ENCODE data around the gene GNG2. TPM values are rescaled to one million over a fixed set of nuclear protein-coding genes. Genes with fewer than 3 reads are reported as not detected.
A peak's percentile ranks its signal among the peaks of the same experiment; 100 is the strongest.

Gene GNG2
- total and polyA plus RNA-seq, 11 donors = 3.1 to 29.2 (median 7.0) TPM

DNA sequence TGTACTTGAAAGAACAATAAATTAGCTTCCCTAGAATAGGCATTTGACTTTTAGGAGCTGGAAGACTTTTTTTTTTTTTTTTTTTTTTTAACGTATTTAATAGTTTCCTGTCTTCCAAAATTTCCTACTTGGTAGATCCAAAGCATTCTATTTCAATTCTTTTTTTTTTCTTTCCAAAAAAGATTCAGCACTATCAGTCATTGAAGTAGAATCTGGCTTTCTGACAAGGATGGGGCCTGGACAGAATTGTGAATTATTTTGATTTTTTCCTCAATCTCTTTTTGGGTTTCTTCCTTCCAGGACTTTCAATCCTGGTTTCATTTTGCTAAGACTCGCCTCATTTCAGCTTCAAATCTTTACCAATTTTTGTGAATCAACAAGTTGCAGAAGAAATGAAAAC is 21.2 kb downstream of the GNG2 start:
- intact Hi-C loops (cut with DNase I) = no loop called here
- ATAC-seq (no peak), DNase-seq (no peak)
- H3K36me3 ChIP-seq = no peaks in the 10 kb centered on the region
- H3K27ac ChIP-seq = peak overlapping the region in 6 of 12 donors; percentile 16 to 46 (median 36)
- H3K4me1 ChIP-seq = peaks cover 0 to 39% (median 5%) of the 10 kb centered on the region in 12 donors
- 48 to 61% (median 48%) methylated on average over 2 of the region's 2 CpGs for WGBS, 4 donors
- no peaks in the 10 kb centered on the region for H3K9me3 ChIP-seq
- TF ChIP-seq, protein P1, sequence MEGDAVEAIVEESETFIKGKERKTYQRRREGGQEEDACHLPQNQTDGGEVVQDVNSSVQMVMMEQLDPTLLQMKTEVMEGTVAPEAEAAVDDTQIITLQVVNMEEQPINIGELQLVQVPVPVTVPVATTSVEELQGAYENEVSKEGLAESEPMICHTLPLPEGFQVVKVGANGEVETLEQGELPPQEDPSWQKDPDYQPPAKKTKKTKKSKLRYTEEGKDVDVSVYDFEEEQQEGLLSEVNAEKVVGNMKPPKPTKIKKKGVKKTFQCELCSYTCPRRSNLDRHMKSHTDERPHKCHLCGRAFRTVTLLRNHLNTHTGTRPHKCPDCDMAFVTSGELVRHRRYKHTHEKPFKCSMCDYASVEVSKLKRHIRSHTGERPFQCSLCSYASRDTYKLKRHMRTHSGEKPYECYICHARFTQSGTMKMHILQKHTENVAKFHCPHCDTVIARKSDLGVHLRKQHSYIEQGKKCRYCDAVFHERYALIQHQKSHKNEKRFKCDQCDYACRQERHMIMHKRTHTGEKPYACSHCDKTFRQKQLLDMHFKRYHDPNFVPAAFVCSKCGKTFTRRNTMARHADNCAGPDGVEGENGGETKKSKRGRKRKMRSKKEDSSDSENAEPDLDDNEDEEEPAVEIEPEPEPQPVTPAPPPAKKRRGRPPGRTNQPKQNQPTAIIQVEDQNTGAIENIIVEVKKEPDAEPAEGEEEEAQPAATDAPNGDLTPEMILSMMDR (IDR thresholded peaks at IDR 0.05) = no peak
- TF ChIP-seq POLR2A (IDR thresholded peaks at IDR 0.05) = no peak
- H3K4me3 ChIP-seq = peak overlapping the region in 1 of 12 donors; percentile 23
- H3K27me3 ChIP-seq = no peaks in the 10 kb centered on the region

DNA sequence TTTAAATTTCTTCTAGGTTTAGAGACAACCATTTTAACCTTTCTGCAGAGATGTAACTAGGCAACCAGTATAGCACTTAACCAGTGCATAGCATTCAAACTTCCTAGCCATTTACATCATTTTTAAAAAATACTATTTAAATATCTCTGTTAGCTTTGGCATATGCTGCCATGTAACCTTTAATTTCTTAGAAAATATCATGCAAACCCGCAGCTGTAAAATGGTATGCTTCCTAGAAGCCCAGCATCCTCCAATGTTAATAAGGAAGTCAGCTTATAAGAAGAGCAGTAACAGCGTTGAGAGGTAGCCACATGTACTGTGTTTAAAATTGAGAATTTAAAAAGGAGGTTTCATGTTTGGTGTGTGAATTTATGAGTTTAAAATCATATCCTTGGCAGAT is 22.8 kb downstream of the GNG2 start:
- Histone ChIP-seq H3K36me3 (no peaks in the 10 kb centered on the region), H3K9me3 (no peaks in the 10 kb centered on the region), H3K4me1 (peaks cover 0 to 39% (median 5%) of the 10 kb centered on the region in 12 donors), H3K27ac (no peak overlapping the region), H3K4me3 (no peak overlapping the region), H3K27me3 (no peaks in the 10 kb centered on the region)
- intact Hi-C loops (cut with DNase I) = no loop called here
- no peak for DNase-seq
- 70 to 84% (median 75%) methylated on average over 2 of the region's 2 CpGs for WGBS, 4 donors
- ATAC-seq = no peak
- TF ChIP-seq POLR2A (IDR thresholded peaks at IDR 0.05) = no peak
- TF ChIP-seq, protein P1 (IDR thresholded peaks at IDR 0.05) = no peak

DNA sequence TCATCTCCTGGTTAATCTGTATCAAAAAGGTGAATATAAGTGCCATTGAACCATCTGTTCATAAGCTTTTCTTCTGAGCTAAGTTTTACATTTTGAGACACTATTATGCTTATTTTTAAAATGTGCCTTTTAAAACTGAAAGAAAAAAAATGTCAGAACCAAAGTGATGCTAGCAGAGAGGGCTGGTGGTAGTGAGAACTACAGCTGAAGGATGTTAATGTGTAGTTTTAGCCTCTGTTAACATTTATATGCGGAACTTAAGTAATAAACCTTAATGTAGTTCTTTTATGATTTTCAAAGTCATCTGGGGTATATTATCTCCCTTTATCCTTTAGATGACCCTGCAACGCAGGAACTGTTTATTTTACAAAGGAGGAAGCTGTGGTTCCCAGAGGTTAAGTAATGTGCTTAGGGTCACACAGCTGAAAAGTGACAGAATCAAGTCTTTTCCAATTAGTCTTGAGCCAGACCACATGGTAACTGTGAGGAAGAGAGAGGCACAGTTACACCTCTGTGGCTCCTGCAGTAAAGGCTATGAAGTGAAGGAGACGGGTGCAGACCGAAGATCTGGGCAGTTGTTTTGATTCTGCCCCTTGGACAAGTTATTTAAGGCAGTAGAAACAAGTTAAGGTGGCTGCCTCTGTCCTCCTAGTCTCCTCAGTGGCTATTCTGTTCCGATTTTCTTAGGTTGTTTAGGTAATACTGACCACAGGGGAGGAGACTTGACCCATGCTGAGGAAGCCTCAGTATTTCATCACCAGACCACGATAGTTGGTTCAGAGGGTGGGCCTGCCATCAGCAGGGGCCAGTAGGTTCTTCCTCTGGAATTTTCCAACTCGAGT is 23.9 kb downstream of the GNG2 start:
- Histone ChIP-seq H3K27ac (peak overlapping the region in 9 of 12 donors; percentile 2 to 67 (median 50)), H3K4me3 (no peak overlapping the region), H3K27me3 (no peaks in the 10 kb centered on the region), H3K9me3 (no peaks in the 10 kb centered on the region), H3K4me1 (peaks cover 0 to 35% (median 5%) of the 10 kb centered on the region in 12 donors), H3K36me3 (no peaks in the 10 kb centered on the region)
- intact Hi-C loops (cut with DNase I) = no loop called here
- 43 to 45% (median 44%) methylated on average over 7 of the region's 7 CpGs for WGBS, 4 donors
- DNase-seq (no peak), ATAC-seq (peak; percentile 58 to 83 (median 81))
- TF ChIP-seq, protein P1 (IDR thresholded peaks at IDR 0.05) = no peak
- TF ChIP-seq POLR2A (IDR thresholded peaks at IDR 0.05) = no peak

DNA sequence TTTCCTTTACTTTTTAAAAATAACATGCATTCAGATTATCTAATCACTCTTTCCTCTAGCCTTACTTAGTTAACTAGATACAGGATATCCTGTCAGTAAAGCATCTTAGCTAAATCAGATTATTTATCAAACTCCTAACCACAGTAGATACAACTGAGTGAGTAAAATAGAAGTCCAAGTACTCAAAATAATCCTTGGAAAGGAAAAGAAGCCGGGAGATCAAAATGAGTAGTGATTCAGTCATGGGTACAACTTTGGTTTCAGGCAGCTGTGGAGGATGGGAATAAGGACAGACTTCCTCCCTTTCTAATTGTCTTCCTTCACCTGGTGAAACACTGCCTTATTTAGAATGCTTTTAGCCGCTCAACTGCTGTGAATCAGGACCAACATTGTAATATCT is 29.4 kb downstream of the GNG2 start:
- intact Hi-C loops (cut with DNase I) = no loop called here
- TF ChIP-seq POLR2A (IDR thresholded peaks at IDR 0.05) = no peak
- TF ChIP-seq, protein P1 (IDR thresholded peaks at IDR 0.05) = no peak
- peaks cover 0 to 25% (median under 1%) of the 10 kb centered on the region in 12 donors for H3K4me1 ChIP-seq
- peak overlapping the region in 4 of 12 donors; percentile 2 to 46 (median 19) for H3K27ac ChIP-seq
- H3K36me3 ChIP-seq = no peaks in the 10 kb centered on the region
- DNase-seq (no peak), ATAC-seq (peak in 1 of 4 donors; percentile 55)
- 53 to 57% (median 55%) methylated on average over 2 of the region's 2 CpGs for WGBS, 4 donors
- H3K9me3 ChIP-seq = no peaks in the 10 kb centered on the region
- H3K27me3 ChIP-seq = no peaks in the 10 kb centered on the region
- no peak overlapping the region for H3K4me3 ChIP-seq
